Esophagus (tissue), 2 donors: ENCODE data around the gene ZMYND11. TPM values are rescaled to one million over a fixed set of nuclear protein-coding genes. Genes with fewer than 3 reads are reported as not detected.

Source experiments
- H3K27ac ChIP-seq, 2 donors: one replicate each; pipeline ENCODE4 v1.5.1; 2013; ENCODE audit warnings: low read depth in 2 of 2, mild to moderate bottlenecking in 2 of 2, inconsistent platforms in 1 of 2, low read length in 1 of 2, moderate library complexity in 1 of 2
- H3K27me3 ChIP-seq, 2 donors: one replicate each; pipeline ENCODE4 v1.6.1; 2013; ENCODE audit warnings: low read length in 2 of 2, control low read depth in 1 of 2, mild to moderate bottlenecking in 1 of 2; ENCODE audit not compliant: insufficient read depth in 2 of 2, control insufficient read depth in 1 of 2
- H3K36me3 ChIP-seq, 2 donors: one replicate each; pipeline ENCODE4 v1.6.1; 2013; ENCODE audit warnings: low read length in 1 of 2; ENCODE audit not compliant: control insufficient read depth in 2 of 2, insufficient read depth in 2 of 2
- H3K4me1 ChIP-seq, 2 donors: one replicate each; pipeline ENCODE4 v1.6.1; 2013; ENCODE audit warnings: low read length in 1 of 2; ENCODE audit not compliant: control insufficient read depth in 2 of 2, insufficient read depth in 2 of 2
- H3K4me3 ChIP-seq, 2 donors: one replicate each; pipeline ENCODE4 v1.5.1; 2013; ENCODE audit warnings: low read length in 2 of 2, mild to moderate bottlenecking in 2 of 2, low read depth in 1 of 2, moderate library complexity in 1 of 2
- H3K9me3 ChIP-seq, 2 donors: one replicate each; pipeline ENCODE4 v1.6.1; 2013; ENCODE audit warnings: mild to moderate bottlenecking in 2 of 2, low read depth in 1 of 2, low read length in 1 of 2, moderate library complexity in 1 of 2; ENCODE audit not compliant: control insufficient read depth in 2 of 2, insufficient read depth in 1 of 2
- WGBS, 2 donors: extraction: QIAGEN DNeasy Blood & Tissue Kit; methylation state at CpG; one replicate each; pipeline ENCODE4 v1.1.7; 2013; 5-methylcytosine and 5-hydroxymethylcytosine counted together
- polyA plus RNA-seq, 2 donors: library from polyadenylated mRNA; stranded (reverse); fragments of 200-250 nt; gene quantifications; one replicate each; pipeline ENCODE4 v1.2.3, GENCODE V29; 2013
- donor health status: healthy with polysubstance abuse.
- donor health status: Bipolar disorder and iron deficiency.

Gene ZMYND11
- polyA plus RNA-seq = 10 to 100 TPM; 14.2 to 20.7 TPM

DNA sequence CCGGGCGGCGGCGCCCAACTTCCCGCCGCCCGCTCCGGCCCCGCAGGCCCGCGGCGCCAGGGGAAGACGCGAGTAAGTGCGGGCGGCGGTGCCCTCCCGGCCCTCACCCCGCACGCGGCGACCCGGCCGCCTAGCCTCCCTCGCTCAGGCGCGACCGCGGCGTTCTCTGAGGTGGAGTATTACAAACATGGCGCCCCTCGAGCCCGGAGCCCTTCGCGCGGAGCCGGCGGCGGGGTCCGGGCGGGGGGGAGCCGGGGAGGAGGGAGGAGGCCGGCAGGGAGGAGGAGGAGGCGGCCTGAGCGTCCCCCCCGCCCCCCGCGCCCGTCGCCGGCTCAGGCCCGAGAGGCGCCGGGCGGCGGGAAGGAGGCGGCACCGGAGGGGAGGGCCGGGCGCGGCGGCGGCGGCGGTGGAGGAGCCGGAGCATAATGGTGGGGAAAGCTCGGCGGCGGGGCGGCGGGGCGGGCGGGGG lies at the start of gene ZMYND11:
Gene ZMYND11, plus strand, starts transcription at position 324 of the 469 bp plus-strand sequence. CDS start 44,558 bp downstream, outside the sequence.
- Histone ChIP-seq H3K4me1 (peaks cover 4 to 7% of the 10 kb centered on the region in 2 donors), H3K4me3 (peak within 1 kb of the TSS; percentile 79 to 96), H3K27ac (peak within 1 kb of the TSS; percentile 95 to 98), H3K36me3 (no peaks in the 10 kb centered on the region), H3K27me3 (no peaks in the 10 kb centered on the region), H3K9me3 (no peaks in the 10 kb centered on the region)
- WGBS, 2 donors = 0 to 1% methylated on average over 34 to 73 of the region's 73 CpGs

DNA sequence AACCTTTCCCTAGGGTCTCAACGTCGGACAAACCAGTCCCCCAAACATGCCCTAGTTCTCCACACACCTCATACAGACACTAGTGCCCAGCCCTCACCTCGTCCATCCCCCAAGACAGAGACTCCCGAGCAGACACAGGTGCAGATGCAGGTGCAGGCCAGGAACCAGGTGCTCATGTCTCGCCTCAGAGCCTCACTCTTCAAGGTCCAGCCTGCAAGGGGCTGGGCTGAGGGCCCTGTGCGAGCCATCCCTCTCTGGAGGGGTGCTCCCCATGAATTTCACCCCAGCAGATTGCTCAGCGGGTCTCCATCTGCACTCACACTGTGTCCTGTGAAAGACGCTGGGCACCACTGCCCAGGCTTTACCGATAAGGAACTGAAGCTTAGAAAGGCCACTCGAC lies 49.2 kb upstream of the ZMYND11 start:
- WGBS, 2 donors = 86 to 91% methylated on average over 9 to 10 of the region's 10 CpGs
- no peaks in the 10 kb centered on the region for H3K27me3 ChIP-seq
- H3K27ac ChIP-seq = no peak overlapping the region
- H3K4me1 ChIP-seq = no peaks in the 10 kb centered on the region
- H3K9me3 ChIP-seq = no peaks in the 10 kb centered on the region
- no peak overlapping the region for H3K4me3 ChIP-seq
- no peaks in the 10 kb centered on the region for H3K36me3 ChIP-seq

DNA sequence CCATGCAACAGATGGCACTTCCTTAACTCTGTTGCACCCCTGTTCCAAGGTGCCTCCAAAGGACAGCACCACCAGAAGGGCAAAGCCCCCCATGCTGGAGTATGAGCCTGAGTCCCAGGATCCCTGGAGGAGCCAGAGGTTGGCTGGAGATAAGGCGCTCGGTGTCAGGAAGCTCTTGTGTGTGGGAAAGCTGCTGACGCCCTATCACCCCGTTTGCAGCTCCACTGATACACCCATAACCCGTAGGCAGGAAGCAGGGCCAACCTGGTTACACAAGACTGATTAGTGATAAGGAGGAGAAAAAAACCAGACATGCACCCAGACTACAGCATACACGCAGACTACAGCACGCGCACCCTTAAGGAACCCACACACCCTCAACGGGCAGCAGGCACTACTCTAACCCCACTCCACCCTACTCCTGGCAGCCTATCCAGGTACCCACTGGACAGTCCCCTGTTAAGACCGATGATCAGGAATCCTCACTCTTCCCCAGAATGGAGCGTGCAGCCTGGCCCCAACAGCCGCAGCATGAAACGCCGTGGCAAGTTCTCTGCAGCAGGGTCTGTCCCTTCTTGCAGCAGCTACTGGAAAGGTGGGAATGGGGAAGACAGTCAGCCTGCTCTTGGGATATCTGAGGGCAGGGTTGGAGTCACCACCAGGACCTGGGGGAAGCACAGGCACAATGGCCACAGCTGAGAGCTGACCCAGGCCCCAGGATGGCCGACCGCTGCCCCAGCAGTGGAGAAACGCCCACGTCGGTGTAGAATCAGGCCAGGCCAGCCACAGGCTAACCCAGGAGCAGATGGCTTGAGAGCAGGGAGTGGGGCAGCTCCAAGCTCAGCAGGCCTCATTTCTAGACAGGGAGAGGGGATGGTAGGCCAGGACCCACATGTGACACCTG lies 47.8 kb upstream of the ZMYND11 start:
- Histone ChIP-seq H3K4me3 (no peak overlapping the region), H3K9me3 (no peaks in the 10 kb centered on the region), H3K36me3 (no peaks in the 10 kb centered on the region), H3K27me3 (no peaks in the 10 kb centered on the region), H3K4me1 (peaks cover 3 to 11% of the 10 kb centered on the region in 2 donors), H3K27ac (no peak overlapping the region)
- 71 to 84% methylated on average over 19 of the region's 19 CpGs for WGBS, 2 donors

DNA sequence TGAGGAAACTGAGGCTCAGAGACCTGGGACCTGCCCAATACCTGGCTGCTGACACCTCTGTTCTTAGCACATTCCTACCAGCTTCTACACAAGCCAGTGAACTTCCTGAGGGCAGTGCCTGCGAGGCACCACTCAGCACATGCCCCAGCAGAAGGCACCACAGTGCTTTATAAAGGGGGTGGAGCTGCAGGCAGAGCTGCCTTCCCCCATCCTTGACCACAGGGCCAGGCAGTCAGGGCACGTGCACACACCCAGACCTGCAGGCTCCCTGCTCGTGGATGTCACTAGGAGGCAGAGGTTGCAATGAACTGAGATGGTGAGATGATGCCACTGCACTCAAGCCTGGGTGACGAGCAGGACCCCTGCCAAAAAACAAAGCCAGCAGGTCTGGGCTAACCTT lies 47.0 kb upstream of the ZMYND11 start:
- Histone ChIP-seq H3K27ac (no peak overlapping the region), H3K9me3 (no peaks in the 10 kb centered on the region), H3K4me1 (peaks cover 3 to 11% of the 10 kb centered on the region in 2 donors), H3K27me3 (no peaks in the 10 kb centered on the region), H3K4me3 (no peak overlapping the region), H3K36me3 (no peaks in the 10 kb centered on the region)
- WGBS, 2 donors = 60 to 63% methylated on average over 4 of the region's 4 CpGs

DNA sequence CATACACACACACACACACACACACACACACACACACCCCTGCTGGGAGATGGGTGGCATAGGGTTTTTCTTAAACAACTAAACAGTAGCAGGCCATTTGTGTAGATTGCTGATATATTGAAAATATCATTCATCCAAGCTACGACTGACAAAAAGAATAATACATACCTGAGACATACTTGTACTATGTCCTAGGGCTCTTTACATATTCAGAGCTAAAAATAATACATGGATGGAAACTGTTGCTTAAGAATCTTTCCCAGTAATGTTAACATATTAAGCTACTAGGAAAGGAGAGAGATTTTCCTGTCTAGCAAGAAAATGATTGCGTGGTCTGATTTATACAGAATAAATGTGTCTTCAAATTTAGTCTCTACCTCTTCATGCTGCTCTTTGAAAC lies 46.0 kb upstream of the ZMYND11 start:
- Histone ChIP-seq H3K4me1 (peaks cover 3 to 11% of the 10 kb centered on the region in 2 donors), H3K4me3 (no peak overlapping the region), H3K27ac (no peak overlapping the region), H3K36me3 (no peaks in the 10 kb centered on the region), H3K9me3 (no peaks in the 10 kb centered on the region), H3K27me3 (no peaks in the 10 kb centered on the region)
- 57 to 66% methylated on average over 2 of the region's 2 CpGs for WGBS, 2 donors

DNA sequence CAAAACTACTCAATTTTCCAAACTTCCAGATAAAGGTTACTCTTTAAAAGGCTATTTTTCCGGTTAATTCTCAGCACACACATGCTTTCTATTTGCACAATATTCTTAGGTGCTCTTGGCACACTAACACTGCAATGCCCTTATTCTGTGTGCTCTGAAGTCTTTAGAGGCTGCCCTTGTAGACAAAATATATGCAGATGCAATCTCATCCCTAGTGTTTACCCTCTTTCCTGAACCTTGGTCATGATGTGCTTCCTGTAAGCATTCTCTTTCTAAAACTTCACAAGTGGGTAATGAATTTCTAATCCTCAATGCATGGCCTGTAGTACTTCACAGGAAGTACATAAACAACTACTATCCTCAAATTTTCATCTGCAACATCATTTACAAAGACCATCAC lies 45.1 kb upstream of the ZMYND11 start:
- H3K36me3 ChIP-seq = no peaks in the 10 kb centered on the region

DNA sequence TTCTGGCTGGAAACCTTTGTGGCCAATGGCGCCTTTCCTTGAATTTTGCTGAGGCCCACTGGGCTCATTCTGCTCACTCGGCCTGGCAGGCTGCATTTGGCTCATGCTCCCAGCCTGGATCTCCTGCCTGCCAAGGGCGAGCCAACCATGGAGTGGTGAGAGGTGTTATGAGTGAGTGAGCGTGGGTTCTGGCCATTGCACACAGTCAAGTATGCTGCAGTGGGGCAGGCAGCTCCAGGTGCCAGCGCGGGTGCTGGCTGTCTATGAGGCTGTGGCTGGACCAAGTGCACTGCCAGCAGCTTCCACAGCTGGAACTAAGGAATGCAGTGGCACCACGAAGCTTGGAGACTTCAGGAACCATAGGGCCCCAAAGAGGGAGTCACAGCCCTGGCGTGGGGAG lies 43.9 kb upstream of the ZMYND11 start:
- H3K27me3 ChIP-seq = no peaks in the 10 kb centered on the region
- WGBS, 2 donors = 84 to 88% methylated on average over 8 of the region's 8 CpGs
- peaks cover 3 to 11% of the 10 kb centered on the region in 2 donors for H3K4me1 ChIP-seq
- H3K27ac ChIP-seq = no peak overlapping the region
- no peak overlapping the region for H3K4me3 ChIP-seq
- H3K9me3 ChIP-seq = peaks cover 4 to 5% of the 10 kb centered on the region in 2 donors
- H3K36me3 ChIP-seq = no peaks in the 10 kb centered on the region

More for the DNA sequence above, 45.1 kb upstream of the ZMYND11 start:
- peaks cover 0 to 4% of the 10 kb centered on the region in 2 donors for H3K9me3 ChIP-seq
- WGBS, 2 donors = 79 to 93% methylated on average over 1 of the region's 1 CpG
- peaks cover 3 to 11% of the 10 kb centered on the region in 2 donors for H3K4me1 ChIP-seq
- H3K27ac ChIP-seq = no peak overlapping the region
- no peak overlapping the region for H3K4me3 ChIP-seq
- no peaks in the 10 kb centered on the region for H3K27me3 ChIP-seq

DNA sequence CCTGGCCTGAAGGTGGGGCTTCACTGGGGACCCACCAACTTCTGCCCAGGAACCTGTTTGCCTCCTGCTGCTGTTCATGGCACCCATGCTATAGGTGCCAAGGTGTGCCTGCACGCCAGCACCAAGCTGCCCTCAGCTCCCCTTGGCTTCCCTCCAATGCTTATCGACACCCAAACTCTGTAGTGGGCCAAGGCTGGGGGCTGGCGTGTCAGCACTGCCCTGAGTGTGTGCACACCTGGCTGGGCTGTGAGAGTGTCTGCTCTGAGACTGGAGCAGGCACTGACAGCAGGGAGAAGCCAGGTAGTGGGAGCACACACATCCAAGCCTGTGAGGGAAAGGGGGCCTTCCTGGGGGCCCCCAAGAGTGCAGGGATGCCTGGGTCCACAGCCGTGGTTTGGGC lies 43.1 kb upstream of the ZMYND11 start:
- Histone ChIP-seq H3K4me3 (no peak overlapping the region), H3K4me1 (peaks cover 3 to 11% of the 10 kb centered on the region in 2 donors), H3K9me3 (peaks cover 7 to 8% of the 10 kb centered on the region in 2 donors), H3K27me3 (no peaks in the 10 kb centered on the region), H3K27ac (no peak overlapping the region), H3K36me3 (no peaks in the 10 kb centered on the region)
- WGBS, 2 donors = 42 to 54% methylated on average over 4 of the region's 4 CpGs

DNA sequence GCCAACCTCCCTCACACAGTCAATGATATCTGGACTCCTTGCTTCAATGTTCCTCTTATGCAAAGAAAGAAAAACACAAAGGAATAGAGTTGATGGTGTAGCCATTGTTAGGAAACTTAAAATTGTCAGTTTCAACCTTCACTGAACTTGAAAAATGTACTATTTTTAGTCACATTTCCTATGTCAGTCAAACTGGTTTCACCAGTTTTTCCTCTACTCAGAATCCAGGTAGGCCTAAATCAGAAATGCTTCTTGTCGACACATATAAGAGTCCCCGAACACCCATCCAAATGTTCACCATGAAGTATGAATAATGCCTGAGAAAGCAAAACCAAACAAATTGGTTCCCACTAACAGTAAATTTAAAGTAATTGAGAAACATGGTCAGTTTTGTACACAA lies 42.4 kb upstream of the ZMYND11 start:
- WGBS, 2 donors = 45 to 55% methylated on average over 2 of the region's 2 CpGs
- H3K4me1 ChIP-seq = peaks cover 3 to 11% of the 10 kb centered on the region in 2 donors
- no peaks in the 10 kb centered on the region for H3K27me3 ChIP-seq
- peaks cover 7 to 8% of the 10 kb centered on the region in 2 donors for H3K9me3 ChIP-seq
- H3K36me3 ChIP-seq = no peaks in the 10 kb centered on the region
- no peak overlapping the region for H3K27ac ChIP-seq
- no peak overlapping the region for H3K4me3 ChIP-seq
